Vagina (tissue), 2 donors: Measurements from ENCODE around the gene ZBTB16. TPM values are rescaled to one million over a fixed set of nuclear protein-coding genes. Genes with fewer than 3 reads are reported as not detected.

Experiments
- DNase-seq, 2 donors: peaks; one replicate each; pipeline ENCODE4 v3.0.0-alpha.2; 2017; ENCODE audit errors: extremely low spot score in 2 of 2
- H3K27ac ChIP-seq: fragments of 200-600 bp; sonication (generic); one replicate; pipeline ENCODE4 v1.5.1; 2019
- H3K27me3 ChIP-seq: fragments of 200-600 bp; sonication (generic); one replicate; pipeline ENCODE4 v1.5.1; 2019
- H3K36me3 ChIP-seq, 2 donors: fragments of 200-600 bp; sonication (generic); one replicate each; pipeline ENCODE4 v1.5.1; 2017 to 2019
- H3K4me1 ChIP-seq: fragments of 200-600 bp; sonication (generic); one replicate; pipeline ENCODE4 v1.5.1; 2019
- H3K4me3 ChIP-seq, 2 donors: fragments of 200-600 bp; sonication (generic); 1 replicate in 1 of 2; 2 replicates in 1 of 2; pipeline ENCODE4 v1.5.1; 2016 to 2019
- H3K9me3 ChIP-seq: fragments of 200-600 bp; sonication (generic); one replicate; pipeline ENCODE4 v1.5.1; 2019
- POLR2A ChIP-seq, 2 donors: fragments of 450-650 bp; IDR thresholded peaks; one replicate each; pipeline ENCODE4 v1.6.1; 2017; ENCODE audit warnings: antibody characterized with exemption in 2 of 2, mild to moderate bottlenecking in 2 of 2, moderate library complexity in 2 of 2
- POLR2AphosphoS5 ChIP-seq, 2 donors: sonication (generic); formaldehyde crosslinking; IDR thresholded peaks; one replicate each; pipeline ENCODE4 v1.9.0; 2017; ENCODE audit warnings: antibody characterized with exemption in 2 of 2, mild to moderate bottlenecking in 2 of 2, low read depth in 1 of 2; ENCODE audit not compliant: insufficient read depth in 1 of 2
- intact Hi-C: fragments of 100-400 bp; cut with DNase I; formaldehyde crosslinking; loops from one replicate; pipeline ENCODE4 v1.15.1; 2023
- total RNA-seq: library from RNA; depleted of rRNA; stranded (reverse); fragments of >200 nt; gene quantifications from one replicate; pipeline ENCODE4 v1.2.3, GENCODE V29; 2016
- TF ChIP-seq, protein P1 (sequence below), 3 experiments: fragments of 450-650 bp in 2 of 3; fragments of 200-600 bp in 1 of 3; sonication (generic) in 1 of 3; IDR thresholded peaks; one replicate each; pipeline ENCODE4 v1.5.1; 2017 to 2019; ENCODE audit warnings: antibody characterized with exemption in 3 of 3, mild to moderate bottlenecking in 2 of 3, moderate library complexity in 2 of 3

ZBTB16 gene
- total RNA-seq, 1 donor from 2014 or later = 243 TPM

DNA sequence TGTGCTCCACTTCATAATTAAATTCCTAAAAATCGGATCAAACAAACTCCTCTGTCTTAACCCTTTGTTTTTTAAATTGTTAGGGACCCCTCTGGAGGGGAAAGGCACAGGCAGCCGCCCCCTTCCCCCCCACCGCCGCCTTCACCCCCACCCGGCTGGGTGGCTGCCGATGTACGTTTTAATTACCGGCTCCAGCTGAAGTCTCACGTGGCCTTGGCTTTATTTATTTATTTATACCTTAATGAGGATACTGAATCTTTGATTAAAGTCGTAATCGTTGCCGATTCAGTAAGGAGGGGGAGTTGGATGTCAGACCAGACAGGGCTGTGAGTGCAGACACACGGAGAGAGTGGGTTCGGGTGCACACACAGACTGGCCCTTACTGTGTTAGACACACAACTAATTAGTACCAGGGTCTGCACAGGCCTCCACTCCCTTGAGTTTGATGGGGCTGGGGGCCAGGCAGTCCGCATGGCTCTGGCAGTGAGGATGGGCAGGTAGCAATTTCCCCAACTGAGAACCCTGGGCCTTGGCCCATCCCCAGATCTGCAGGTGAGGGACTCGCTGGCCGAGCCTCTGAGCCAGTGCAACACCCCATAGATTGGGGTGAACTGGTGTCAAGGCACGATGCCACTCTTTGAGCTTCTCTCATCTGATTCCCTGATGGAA is 185.3 kb downstream of the ZBTB16 start:
- Histone ChIP-seq H3K27ac (no peak overlapping the region), H3K36me3 (peaks cover 0 to 83% of the 10 kb centered on the region in 2 donors)

DNA sequence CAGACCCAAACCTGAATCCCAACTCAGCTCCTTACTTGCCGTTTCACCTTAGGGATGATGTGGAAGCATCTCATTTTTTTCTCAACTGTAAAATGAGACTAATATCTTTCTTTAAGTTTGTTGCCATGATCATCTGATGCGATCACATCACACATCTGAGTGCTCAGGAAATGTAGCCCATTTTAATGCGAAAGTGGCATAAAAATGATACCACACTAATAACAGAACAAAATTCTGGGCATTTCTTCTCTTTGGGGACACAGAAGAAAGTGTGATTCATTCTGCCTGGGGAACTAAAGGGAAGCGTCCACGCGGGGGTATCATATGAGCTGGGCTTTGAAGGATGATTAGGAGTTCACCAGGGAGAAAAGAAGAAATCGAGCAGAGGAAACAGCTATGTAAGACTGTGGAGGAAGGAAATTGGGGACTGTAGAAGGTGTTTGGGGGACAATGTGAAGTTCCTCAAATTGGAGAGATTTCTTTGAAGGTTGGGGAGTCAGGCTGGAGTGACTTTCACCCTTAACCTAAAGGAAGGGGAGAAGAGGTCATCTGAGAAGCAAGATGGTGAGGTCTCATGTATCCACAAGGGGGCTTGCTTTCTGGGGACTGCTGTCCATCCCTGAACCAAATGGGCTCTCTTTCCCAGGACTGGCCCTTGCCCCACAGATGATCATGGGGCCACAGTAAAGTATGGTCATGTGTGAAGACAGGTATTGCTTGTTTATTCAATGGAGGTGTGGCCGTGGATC is 187.0 kb downstream of the ZBTB16 start:
- Histone ChIP-seq H3K27me3 (no peaks in the 10 kb centered on the region), H3K4me3 (no peak overlapping the region), H3K27ac (no peak overlapping the region), H3K4me1 (peaks cover 15% of the 10 kb centered on the region), H3K36me3 (peaks cover 7 to 92% of the 10 kb centered on the region in 2 donors), H3K9me3 (no peaks in the 10 kb centered on the region)
- TF ChIP-seq POLR2A (IDR thresholded peaks at IDR 0.05) = no peak
- TF ChIP-seq POLR2AphosphoS5 (IDR thresholded peaks at IDR 0.05; ENCODE audit: insufficient read depth in 1 of 2, low read depth in 1 of 2) = no peak
- TF ChIP-seq, protein P1, sequence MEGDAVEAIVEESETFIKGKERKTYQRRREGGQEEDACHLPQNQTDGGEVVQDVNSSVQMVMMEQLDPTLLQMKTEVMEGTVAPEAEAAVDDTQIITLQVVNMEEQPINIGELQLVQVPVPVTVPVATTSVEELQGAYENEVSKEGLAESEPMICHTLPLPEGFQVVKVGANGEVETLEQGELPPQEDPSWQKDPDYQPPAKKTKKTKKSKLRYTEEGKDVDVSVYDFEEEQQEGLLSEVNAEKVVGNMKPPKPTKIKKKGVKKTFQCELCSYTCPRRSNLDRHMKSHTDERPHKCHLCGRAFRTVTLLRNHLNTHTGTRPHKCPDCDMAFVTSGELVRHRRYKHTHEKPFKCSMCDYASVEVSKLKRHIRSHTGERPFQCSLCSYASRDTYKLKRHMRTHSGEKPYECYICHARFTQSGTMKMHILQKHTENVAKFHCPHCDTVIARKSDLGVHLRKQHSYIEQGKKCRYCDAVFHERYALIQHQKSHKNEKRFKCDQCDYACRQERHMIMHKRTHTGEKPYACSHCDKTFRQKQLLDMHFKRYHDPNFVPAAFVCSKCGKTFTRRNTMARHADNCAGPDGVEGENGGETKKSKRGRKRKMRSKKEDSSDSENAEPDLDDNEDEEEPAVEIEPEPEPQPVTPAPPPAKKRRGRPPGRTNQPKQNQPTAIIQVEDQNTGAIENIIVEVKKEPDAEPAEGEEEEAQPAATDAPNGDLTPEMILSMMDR (IDR thresholded peaks at IDR 0.05) = no peak
- intact Hi-C loops = no loop called here
- no peak for DNase-seq

More for the DNA sequence above, 185.3 kb downstream of the ZBTB16 start:
- peak in 1 of 2 donors; percentile 27 for TF ChIP-seq POLR2AphosphoS5 (IDR thresholded peaks at IDR 0.05; ENCODE audit: insufficient read depth in 1 of 2, low read depth in 1 of 2)
- TF ChIP-seq POLR2A (IDR thresholded peaks at IDR 0.05) = no peak
- Histone ChIP-seq H3K27me3 (no peaks in the 10 kb centered on the region), H3K9me3 (no peaks in the 10 kb centered on the region), H3K4me1 (peaks cover 6% of the 10 kb centered on the region), H3K4me3 (no peak overlapping the region)
- intact Hi-C loops = no loop called here
- no peak for DNase-seq

DNA sequence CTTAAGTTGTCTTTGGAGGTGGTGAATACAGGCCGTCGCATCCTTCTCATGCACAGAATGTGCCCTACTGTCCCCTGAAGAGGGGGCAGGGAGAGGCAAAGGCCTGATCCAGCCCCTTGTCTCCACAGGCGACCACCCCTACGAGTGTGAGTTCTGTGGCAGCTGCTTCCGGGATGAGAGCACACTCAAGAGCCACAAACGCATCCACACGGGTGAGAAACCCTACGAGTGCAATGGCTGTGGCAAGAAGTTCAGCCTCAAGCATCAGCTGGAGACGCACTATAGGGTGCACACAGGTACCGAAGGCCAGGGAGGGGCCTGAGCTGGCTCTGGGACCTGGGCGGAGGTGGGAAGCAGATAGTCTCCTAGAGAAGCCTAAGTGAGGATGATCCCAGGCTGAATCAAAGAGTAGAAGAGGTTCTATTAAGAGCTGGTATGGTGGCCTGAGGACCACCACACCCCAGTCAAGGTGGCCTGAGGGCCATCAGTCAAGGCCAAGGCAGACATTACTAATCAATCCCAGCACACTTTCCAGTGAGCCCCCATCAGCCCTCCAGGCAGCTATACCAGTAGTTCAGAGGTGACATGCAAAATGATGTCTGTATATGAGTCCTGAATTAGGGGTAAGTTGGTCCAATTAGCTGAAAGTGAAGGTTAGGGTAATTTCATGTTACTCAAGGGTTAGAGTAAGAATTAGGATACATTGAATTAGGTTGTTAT is 187.7 kb downstream of the ZBTB16 start:
- DNase-seq = no peak
- Histone ChIP-seq H3K4me1 (peaks cover 22% of the 10 kb centered on the region), H3K27ac (no peak overlapping the region), H3K27me3 (no peaks in the 10 kb centered on the region), H3K36me3 (peaks cover 10 to 88% of the 10 kb centered on the region in 2 donors), H3K4me3 (no peak overlapping the region), H3K9me3 (no peaks in the 10 kb centered on the region)
- intact Hi-C loops = no loop called here
- TF ChIP-seq POLR2AphosphoS5 (IDR thresholded peaks at IDR 0.05; ENCODE audit: insufficient read depth in 1 of 2, low read depth in 1 of 2) (peak in 1 of 2 donors; percentile 25), POLR2A (IDR thresholded peaks at IDR 0.05) (no peak)
- TF ChIP-seq, protein P1 (IDR thresholded peaks at IDR 0.05) = no peak

DNA sequence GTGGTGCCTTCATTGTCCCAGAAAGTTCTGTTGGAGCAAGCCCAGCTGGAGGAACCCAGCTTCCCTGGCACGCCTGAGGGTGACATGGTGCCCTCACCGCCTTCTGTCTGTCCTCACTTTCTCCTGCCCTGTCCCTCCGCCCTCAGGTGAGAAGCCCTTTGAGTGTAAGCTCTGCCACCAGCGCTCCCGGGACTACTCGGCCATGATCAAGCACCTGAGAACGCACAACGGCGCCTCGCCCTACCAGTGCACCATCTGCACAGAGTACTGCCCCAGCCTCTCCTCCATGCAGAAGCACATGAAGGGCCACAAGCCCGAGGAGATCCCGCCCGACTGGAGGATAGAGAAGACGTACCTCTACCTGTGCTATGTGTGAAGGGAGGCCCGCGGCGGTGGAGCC is 190.7 kb downstream of the ZBTB16 start:
- H3K4me1 ChIP-seq = peaks cover 25% of the 10 kb centered on the region
- H3K36me3 ChIP-seq = peaks cover 10 to 68% of the 10 kb centered on the region in 2 donors
- DNase-seq = no peak
- H3K9me3 ChIP-seq = no peaks in the 10 kb centered on the region
- no peaks in the 10 kb centered on the region for H3K27me3 ChIP-seq
- intact Hi-C loops = loop anchor here (5.0 to 10.0 kb wide), 2 partner anchors 85 to 188 kb away; no protein-coding TSS in a partner anchor
- TF ChIP-seq, protein P1 (IDR thresholded peaks at IDR 0.05) = no peak
- TF ChIP-seq POLR2AphosphoS5 (IDR thresholded peaks at IDR 0.05; ENCODE audit: insufficient read depth in 1 of 2, low read depth in 1 of 2) (peak in 1 of 2 donors; percentile 22), POLR2A (IDR thresholded peaks at IDR 0.05) (no peak)
- no peak overlapping the region for H3K27ac ChIP-seq
- no peak overlapping the region for H3K4me3 ChIP-seq
